ENCODE measurements around the gene ZSWIM2.

DNA sequence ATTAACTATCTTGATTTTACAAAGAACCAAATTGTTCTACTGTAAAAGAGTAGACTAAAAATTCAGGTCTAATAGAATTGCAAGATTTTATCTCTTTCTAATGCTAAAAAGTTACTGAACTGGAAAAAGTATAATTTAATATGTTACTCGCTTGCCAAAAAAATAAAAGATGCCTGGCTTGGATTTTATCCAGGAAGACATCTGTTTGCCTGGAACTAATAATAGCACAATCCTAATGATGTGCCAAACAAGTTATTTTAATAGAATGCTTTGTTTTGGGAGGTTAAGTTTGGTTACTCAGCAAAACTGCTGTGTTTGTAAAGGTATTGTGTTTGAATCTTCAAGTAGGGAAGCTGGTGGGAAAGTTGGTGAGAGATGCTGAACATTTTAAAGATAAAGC is 19.4 kb upstream of the ZSWIM2 start:
- TF ChIP-seq BHLHE40 (IDR thresholded peaks at IDR 0.05; ENCODE audit: borderline replicate concordance): no peak
- no peak for TF ChIP-seq FOXK2 (IDR thresholded peaks at IDR 0.05)
- no peak for TF ChIP-seq FOXM1 (IDR thresholded peaks at IDR 0.05; ENCODE audit: borderline replicate concordance)
- TF ChIP-seq SUZ12 (IDR thresholded peaks at IDR 0.05): no peak
- no peak for TF ChIP-seq ARNT (IDR thresholded peaks at IDR 0.05)
- TF ChIP-seq HDGF (IDR thresholded peaks at IDR 0.05; ENCODE audit: borderline replicate concordance): no peak
- no peak for TF ChIP-seq CTBP1 (IDR thresholded peaks at IDR 0.05; ENCODE audit: borderline replicate concordance)
- no peak for TF ChIP-seq L3MBTL2 (conservative IDR thresholded peaks at IDR 0.05)

All from HEK293T (cell line).